ENCODE data around the gene MCUB.

Gene MCUB

DNA sequence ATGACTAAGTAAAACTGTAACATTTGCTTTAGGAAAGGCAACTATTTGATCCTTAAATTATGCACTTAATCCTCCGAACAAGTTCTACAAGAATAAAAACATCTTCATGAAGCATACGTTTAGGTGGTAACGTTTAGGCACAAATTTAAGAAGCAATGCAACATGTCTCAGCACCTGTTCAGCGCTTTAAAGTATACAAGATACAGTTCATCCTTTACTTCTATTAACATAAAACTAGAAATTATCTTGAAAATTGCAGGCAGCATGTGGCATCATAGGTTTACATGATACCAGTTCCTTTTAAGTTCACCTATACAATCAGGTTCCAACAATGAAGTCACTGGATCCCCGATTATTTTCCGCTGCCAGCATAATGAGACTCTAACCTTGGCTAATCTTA, 168.3 kb downstream of the MCUB start:
- FAIRE-seq: no peak
- no peak for DNase-seq (ENCODE audit: low spot score)

DNA sequence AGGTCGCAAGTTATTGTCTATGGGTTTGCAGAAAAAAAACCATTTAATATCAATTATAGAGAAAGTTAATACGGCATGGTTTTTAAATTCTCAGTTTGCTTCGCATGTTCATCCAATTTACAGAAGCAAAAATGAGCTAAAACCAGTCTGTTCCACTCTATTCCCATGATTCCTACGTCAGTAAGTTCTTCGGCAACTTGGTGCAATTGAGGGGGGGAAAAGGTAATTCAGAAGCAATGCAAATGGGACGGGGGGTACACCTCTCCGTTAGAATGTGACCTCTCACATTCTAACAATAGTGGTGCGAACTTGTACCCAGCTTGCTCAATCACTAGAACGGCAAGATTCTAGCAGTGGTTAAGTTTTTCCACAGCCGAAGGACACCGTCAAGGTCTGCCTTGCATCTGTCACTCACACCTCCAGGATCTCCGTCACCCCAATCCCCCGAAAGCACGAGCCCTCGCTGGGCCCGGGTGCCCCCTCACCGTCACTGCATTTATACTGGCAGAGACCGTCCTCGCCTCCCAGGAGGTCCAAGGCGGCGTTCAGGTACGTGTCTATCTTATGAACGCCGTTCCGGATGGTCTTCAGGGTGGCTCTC, 169.2 kb downstream of the MCUB start:
- no peak for FAIRE-seq
- no peak for DNase-seq (ENCODE audit: low spot score)

DNA sequence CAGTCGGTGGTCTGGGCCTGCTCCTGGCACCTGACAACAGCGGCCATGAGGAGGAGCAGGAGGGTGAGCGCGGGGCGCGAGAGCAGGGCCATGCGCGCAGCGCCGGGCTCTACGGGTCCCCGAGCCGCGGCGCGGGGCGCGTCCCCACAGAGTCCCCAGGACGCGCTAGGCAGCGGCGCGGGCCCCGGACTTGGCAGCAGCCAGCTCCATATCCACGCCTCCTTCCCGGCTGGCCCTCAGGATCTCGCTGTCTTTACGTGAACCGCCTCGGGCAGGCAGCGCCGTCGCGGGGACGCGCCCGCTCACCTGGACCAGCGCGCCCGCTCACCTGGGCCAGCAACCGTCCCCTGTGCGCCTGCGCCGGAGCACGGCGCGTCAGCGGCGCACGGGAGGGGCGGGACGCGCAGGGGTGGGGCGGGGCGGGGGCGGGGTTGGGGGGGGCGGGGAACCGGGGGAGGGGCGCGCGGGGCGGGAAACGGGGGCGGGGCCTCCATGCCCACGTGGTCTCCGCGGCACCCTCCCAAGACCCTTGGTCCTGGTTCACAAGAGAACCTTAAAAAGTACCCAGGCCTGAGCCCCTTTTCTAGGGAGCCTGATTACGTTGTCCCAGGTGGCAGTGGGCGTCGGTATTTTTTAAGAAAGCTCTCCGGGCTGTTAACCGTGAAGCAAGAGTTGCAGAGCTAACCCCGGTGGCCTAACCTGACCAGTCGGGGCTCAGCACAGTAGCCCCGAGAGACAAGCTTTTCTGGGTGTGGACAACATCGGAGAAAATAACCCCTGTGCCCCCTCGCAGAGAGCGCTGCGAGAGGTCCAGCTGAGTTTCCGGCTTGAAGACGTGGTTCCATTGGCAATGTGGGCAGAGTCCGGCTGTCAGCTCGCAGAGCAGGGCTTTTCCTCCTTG, 169.9 kb downstream of the MCUB start, which contains the start of gene PLA2G12A:
Gene PLA2G12A (minus strand): TSS at position 353 of the 901 bp plus-strand sequence. CDS start 261 bp downstream, at position 92.
- FAIRE-seq (no peak), DNase-seq (ENCODE audit: low spot score) (peak; percentile 44)

DNA sequence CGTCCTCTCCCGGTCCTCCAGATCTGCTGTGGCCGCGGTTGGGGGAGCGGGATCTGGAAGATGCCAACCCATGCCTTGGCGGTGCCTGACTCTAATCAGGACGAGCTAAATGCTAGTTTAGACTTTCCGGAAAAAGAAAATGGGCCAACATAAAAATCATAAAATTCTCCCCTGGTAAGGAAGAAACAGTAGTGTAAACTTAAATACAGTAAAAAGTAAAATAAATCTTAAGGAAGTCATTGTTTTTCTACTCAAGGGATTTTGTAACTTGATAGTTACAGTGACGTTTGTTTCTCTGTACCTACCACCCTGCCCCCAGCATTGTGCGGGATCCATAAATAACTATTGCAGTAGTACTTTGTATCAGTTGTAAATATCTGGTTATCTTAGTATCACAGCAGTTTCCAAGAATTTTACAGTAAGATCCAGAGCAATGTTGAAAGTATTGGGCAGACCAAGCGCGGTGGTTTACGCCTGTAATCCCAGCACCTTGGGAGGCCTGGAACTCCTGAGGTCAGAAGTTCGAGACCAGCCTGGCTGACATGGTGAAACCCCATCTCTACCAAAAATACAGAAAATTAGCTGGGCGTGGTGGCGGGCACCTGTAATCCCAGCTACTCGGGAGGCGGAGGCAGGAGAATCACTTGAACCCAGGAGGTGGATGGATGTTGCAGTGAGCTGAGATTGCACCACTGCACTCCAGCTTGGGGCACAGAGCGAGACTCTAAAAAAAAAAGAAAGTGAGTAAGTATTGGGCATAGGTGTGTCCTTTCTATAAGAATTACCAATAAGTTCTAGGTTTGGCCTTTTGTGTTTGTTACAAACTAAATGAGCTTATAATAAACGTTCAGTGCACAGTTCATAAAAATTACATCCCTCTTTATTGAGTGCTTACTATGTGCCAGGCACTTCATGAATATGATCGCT, 170.8 kb downstream of the MCUB start:
- DNase-seq (ENCODE audit: low spot score) (no peak), FAIRE-seq (no peak)

DNA sequence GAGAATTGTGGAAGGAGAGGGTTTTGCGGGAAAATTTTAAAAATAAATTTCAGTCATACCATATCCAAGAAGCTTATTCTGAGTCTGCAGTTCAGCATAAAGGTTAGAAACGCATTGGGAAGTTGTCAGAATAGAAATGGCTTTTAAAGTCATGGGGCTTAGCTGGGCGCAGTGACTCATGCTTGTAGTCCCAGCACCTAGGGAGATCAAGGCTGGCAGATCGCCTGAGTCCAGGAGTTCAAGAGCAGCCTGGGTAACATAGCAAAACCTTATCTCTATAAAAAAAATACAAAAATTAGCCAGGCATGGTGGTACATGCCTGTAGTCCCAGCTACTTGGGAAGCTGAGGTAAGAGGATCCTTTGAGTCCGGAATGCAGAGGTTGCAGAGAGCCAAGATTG, 173.7 kb downstream of the MCUB start:
- DNase-seq (ENCODE audit: low spot score) (no peak), FAIRE-seq (no peak)

DNA sequence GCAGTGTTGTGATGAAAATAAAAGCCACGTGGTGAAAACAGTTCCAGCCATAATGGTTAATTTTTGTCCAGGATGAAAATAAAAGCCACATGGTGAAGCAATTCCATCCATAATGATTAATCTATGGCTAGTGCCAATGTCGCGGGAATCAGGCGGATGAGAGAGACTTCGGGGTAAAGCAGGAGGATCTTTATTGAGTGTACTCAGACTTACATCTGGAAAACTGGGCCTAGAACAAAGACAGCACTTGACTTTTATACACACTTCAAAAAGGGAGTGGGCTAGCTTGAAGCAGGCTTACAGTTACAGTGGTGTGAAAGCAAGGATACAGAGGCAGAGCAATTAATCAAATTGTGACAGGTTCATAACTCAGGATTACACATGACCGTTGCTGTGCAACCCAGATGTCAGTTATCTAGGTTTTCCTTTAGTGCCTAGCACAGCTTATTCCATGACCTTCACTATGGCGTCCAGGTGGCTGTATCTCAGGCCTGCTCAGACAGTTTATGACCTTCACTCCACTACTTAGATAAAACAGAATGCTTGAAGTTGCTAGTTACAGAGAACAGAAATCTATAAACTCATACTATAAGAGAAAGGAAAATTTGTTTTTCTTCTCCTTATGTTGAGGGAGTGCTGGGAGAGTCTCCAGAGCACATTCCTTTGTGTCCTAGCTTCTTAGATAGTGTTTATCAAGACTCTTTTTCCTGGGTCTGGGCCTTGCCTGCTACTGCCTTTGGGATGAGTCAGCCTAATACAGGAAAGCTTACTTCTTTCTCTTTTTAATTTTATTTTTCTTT, 175.7 kb downstream of the MCUB start:
- FAIRE-seq: no peak
- DNase-seq (ENCODE audit: low spot score): no peak
